Stimulated activated CD8-positive, alpha-beta memory T cell treated with anti-CD3 and anti-CD28 coated beads, Interleukin-15, amount 100 ng/mL, for 24 hours (primary cell): ENCODE measurements around the gene CCDC174.
A peak's percentile ranks its signal among the peaks of the same experiment; 100 is the strongest.
"Not testable (repeated sequence)": the region's sequence is repeated elsewhere in the genome, so short reads cannot be mapped to it uniquely, and the experiment has no call there.

Experiments
- DNase-seq: peaks from one replicate; pipeline ENCODE4 v3.0.0-alpha.2; 2020; ENCODE audit warnings: low read depth

CCDC174 gene

DNA sequence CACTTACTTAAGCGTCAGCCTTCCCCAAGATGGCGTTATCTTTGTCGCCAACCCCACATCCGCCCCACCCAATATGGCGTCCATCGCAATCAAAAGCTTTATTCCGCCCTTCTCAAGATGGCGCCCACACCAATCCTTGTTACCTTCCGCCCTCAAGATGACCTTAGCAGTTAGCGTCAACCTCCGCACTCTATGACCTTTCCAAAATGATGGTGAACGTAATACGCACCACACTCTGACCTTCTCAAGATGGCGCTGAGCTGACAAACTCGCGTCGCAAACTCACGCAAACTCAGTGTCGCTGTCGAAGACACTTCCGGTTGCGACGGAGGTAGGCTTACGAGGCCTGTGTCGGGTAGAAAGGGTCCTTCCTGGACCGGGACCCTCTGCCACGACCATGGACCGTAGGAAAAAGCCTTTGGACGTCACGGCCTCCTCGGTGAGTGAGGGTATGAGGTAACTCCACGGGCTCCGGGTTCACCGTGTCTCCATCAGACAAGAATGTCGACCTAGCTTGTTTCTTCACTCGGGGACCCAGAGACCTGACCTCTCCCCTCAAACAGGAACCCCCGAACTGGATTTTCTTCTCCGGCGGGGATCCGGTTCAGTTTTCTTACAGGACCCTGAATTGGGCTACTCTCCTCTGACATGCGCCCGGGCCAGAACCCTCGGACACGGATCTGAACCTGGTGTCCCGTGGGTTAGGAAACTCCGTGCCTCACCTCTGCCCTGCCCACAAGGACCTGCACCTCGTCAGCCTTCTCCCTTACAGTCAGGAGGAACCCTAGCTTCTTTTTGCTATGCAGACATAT is at the start of gene CCDC174:
Gene CCDC174 (plus strand): TSS at position 323 of the 812 bp plus-strand sequence. CDS start 75 bp downstream, at position 398.
- DNase-seq = peak; percentile 73

DNA sequence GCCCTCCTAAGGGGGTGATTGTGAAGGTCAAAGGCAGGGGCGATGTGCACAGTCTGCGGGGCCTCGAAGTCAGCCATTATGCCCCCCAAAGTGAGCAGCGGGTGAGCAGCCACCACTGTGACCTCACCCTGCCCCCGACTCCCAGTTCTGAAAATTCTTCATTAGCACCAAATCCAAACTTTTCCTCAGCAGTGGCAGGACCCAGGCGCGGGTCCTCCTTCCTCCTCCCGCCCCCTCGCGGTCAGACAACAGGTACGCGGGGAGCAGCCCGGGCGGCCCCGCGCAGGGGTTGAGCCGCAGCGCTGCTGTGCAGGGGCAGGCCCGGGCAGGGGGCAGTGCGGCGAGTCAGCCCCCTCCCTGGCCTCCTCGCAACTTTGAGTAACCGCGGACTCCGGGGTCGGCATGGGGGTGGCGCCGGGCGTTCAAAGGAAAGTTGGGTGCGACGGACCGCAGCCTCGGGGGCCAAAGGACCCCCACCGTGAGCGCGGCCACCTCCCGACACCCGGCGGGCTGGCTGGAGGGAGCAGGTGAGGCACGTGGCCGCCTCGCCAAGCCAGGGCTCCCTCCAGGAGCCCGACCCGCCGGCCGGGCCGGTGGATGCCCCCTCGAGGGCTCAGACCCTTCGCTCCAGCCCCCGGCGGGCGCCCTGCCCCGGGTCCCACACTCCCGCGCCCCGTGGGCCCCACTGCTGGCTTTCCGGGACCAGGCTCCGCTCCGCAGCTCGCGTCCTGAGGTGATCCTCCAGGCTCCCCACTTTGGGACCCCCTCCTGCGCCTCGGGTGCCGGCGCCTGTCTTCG is 49.4 kb upstream of the CCDC174 start:
- DNase-seq = no peak

DNA sequence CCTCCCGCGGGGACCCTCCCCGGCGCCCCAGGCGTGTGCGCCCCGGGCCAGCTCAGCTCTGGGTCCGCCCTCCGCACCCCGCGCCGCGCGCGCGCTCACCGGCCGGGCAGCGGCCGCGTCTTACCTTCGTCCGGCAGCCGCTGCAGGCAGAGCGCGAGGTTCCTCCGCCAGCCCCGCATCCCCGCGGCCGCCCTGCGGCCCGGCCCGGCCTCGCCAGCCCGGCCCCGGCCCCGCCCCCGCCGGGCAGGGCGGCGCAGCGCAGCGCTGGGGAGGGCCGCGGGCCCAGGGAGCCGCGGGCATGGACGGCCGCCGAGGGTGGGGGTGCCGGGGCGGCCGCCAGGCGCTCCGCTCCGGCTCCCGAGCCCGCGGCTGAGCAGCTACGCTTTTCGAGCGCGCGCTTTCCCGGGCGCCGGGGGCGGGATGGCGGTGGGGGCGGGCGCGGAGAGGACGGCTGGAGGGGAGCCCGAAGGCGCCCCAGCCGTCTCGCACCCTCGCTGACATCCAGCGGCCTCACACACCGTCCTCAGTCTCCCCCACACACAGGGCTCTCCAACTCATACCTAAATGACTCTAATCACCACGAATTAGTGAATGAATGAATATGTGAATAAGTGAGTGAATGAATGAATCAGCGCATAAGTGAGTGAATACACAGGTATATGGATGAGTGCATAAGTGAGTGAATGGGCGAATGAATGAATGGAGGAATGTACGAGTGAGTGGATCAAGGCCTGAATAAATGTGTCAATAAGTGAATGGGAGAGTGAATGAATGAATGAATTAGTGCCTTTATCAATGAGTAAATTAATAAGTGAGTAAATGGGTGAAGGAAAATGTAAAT is 48.5 kb upstream of the CCDC174 start:
- DNase-seq = no peak

DNA sequence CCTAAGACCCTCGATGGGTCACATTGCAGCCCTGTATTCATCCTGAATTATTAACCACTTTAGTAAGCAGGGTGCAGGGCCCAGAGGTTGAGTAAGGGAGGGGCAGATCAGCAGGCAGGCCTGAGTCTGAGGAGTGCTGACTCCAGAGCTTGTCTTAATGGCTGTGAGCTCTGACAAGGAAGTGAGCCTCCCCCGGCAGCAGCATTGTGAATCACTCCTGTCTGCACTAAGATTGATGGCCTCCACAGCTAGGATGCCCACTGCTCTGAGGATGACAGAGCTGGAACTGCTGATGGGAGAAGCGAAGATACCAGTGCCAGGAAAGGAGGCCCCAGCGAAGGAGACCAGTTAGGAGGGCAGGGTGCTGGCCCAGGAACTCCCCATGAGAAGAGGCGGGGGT is 46.5 kb upstream of the CCDC174 start:
- no peak for DNase-seq

DNA sequence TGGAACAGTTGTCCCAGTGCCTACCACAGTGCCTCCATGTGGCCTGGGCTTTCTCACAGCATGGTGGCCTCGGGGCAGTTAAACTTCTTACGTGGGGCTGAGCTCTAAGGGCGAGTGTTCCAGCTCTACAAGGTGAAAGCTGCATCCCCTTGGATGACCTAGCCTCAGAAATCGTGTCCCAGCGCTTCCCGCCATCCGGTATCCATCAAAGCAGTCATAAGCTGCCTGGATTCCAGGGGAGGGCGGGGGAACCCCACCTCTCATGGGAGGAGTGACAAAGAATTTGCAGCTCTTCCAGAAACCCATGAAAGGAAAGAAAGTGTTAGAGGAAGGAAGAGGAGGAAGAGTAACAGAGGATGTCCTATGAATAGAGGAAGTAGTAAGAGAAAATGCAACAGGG is 45.8 kb upstream of the CCDC174 start:
- no peak for DNase-seq

DNA sequence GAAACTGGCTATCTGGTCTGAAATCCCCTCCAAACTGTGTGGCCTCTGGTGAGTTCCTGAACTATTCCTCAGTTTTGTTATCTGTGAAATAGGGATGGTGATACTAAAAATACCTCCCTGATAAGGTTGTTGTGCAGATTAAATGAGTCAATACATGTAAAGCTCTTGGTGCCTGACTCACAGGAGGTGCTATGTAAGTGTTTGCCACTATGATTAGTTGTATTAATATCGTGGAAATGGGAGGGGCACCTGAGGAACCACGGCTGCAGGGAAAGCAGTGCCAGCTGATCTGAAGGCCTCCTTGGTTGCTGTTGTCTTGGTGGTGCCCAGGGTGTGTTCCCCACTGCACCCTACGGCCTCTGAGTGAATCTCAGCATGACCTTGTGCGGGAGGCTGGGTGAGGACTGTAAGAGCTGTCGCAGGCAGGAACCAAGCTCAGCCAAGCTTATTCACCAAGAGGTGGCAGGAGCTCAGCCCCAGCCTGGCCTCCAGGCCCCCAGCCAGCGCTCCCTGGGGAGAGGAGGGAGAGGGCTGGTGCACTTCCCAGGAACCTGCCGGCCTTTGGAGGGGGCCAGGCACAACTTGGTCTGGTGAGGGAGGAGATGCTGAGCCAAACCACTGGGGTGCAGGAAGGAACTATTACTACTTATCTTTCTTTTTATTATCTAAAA is 44.8 kb upstream of the CCDC174 start:
- DNase-seq = no peak

DNA sequence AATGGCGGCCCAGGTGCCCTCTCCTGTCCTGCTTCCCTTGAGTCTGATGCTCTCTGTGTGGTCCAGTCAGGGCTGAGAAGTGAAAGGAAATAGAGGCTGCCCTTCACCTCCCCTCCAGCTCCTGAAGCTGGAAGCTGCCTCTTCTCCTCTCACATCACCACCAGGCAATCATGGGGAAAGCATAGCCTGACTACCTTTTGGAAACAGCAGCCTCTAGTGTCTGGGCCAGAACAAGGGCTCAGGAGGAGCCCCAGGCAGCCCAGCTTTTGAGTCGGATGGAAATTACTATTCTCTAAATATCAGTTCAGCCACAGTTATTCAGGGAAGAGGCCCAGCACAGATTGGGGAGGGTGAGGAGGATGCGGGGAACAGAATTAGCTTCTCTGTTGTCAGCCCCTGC is 43.3 kb upstream of the CCDC174 start:
- DNase-seq = no peak

DNA sequence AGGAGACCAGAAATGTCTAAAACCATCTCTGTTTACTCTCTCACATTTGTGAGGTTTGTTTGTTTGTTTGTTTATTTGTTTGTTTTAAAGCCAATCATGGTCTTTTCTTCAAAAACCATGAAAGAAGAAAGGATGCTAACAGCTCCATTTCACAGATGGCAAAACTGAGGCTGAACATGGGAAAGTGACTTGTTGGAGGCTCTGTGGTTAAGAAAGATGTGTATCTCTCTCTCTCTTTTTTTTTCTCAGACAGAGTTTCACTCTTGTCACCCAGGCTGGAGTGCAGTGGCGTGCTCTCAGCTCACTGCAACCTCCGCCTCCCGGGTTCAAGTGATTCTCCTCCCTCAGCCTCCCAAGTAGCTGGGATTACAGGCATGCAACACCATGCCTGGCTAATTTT is 42.5 kb upstream of the CCDC174 start:
- DNase-seq = not testable (repeated sequence)

DNA sequence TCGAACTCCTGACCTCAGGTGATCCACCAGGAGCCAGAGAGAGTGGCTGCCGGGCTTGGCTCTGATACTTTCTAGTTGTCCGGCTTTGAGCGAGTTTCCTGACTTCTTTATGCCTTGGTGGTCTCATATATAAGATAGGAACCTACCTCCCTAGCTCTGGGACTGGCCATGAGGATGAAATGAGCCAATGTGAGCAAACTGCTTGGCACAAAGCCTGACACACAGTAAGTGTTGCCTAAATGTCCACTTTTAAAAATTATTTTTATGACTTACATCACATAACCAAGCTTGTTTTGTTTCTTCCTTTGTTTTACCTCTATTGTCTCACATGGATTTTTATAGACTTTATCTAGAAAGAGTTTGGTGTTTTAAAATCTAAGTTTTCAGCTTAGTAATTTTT is 42.1 kb upstream of the CCDC174 start:
- no peak for DNase-seq

DNA sequence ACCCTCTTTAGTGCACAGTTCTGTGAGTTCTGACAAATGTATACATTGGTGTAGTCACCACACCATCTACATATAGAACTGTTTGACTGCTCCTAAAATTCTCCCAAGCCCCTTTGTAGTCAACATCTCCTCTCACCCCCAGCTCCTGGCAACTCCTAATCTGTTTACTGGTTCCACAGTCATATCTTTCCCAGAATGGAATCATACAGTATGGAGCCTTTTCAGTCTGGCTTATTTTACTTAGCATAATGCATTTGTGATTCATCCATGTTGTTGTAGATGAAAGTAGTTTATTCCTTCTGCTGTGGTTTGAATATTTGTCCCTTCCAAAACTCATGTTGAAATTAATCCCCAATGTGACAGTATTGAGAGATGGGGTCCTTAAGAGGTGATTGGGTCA is 41.6 kb upstream of the CCDC174 start:
- DNase-seq = no peak

DNA sequence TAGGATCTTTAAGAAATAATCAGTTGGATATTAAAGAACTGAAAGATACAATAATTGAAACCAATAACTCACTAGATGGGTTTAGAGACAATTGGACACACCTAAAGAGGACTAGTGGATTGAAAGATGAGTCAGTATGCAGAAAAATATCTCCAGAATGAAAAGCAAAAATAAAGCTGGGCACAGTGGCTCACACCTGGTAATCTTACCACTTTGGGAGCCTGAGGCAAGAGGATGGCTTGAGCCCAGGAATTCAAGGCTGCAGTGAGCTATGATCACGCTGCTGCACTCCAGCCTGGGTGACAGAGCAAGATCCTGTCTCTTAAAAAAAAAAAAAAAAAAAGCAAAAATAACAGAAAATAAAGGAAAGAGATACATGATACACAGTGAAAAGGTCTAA is 37.4 kb upstream of the CCDC174 start:
- DNase-seq = no peak

DNA sequence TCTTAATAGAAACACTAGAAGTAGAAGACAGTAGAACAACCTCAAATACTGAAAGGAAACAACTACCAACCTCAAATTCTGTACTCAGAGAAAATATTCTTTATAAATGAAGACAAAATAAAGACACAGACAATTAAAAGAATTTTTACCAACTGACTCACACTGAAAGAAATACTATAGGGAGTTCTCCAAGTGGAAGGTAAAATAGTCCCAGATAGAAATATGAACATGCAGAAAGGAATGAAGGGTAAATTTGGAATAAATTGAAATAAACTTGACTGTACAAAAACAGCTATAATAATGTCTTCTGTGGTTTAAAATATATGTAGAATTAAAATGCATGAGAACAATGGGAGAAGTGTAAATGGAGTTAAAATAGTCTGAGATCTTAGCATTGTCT is 36.7 kb upstream of the CCDC174 start:
- DNase-seq = no peak

DNA sequence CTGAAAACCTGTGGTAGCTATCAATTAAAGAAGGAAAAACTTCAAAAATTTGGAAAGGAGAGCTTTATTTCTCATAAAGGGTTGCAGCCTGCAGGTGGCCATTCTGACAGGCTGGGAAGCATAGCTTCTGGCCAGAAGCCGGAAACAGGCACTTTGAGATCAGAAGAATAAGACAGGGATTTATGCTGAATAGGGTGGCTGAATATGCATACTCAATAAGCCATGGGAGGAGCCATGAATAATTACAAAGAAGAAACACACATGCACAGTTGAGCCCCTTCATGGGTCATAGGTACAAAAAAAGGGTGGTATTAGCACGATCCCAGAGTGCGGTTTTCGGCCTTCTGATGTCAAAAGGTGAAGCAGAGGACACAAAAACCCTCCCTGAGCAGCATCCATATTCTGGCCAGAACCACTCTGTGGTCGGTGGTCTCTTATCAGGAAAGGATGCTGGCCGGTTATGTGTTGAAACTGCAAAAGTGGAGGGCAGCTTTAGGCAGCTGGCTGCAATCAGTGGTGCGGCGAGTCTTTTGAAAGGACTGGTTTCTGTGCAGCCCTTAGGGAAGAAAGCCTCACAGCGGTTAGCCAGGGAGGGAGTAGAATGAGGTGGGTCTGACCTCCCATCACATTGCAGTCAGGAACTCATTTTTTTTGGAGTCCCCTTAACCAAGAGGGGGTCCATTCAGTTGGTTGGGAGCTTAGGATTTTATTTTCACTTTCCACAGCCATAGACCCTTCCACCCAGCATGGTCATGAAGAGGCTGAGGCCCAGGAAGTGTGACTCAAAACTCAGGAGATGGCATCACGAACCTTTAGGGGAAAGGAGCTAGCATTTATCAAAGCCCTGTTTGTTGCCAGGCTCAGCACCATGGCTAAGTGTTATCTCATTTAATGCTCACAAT is 34.7 kb upstream of the CCDC174 start:
- no peak for DNase-seq

DNA sequence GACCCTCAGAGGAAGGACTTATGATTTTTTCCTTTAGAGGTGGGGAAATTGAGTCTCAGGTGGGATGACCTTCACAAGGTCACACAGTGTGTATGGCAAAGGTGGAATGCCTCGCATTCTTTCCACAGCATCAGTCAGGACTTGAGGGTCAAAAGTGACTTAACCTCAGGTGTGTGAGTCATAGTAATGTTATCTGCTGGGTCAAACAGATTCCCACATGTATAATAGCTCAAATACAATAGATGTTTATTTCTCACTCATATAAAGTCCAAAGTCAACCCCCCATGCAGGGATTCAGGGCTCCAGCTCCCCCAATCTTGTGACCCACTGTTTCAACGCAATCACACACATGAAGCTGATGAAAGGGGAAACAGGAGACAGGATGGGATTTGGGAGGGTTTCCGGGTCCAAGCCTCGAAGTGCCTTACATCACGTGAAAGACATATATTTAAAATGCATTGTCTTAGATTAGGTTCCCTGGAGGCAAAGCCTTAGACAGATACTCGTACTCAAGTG is 34.0 kb upstream of the CCDC174 start:
- DNase-seq = no peak

DNA sequence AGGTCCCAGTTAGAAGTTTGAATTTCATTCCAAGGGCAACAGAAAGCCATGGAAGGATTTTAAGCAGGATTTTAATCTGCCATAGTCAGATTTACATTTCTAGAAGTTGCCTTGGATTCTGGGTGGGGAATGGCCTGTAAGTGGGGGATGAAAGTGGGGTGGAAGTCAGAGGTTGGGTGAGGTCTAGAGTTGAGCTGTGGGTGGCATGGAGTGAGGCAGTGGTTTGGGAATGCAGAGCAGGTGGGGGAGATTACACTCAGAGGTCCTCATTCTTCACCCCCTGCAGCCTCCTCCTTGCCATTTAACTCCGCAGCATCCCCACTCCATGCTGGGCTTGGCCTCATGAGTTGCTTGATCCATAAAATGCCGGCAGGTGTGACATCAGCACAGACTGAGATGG is 32.0 kb upstream of the CCDC174 start:
- no peak for DNase-seq

DNA sequence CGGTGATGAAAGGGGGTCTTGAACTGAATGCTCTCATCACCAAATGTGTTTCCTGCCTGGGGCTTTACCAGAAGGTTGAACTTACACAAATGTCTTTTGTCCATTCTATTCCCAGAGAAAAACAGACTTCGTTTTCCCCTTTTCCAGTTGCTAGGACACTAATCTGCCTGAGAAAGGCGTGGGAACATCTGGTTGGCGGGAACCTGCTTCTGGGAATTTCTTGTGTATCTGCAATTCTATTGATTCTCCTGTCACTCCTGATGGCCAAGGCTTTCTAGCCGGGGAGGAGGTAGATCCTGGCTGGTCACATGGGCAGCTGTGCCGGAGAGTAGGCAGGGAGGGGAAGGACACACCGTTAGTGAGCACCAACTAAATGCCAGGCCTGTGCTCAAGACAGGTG is 31.1 kb upstream of the CCDC174 start:
- no peak for DNase-seq

DNA sequence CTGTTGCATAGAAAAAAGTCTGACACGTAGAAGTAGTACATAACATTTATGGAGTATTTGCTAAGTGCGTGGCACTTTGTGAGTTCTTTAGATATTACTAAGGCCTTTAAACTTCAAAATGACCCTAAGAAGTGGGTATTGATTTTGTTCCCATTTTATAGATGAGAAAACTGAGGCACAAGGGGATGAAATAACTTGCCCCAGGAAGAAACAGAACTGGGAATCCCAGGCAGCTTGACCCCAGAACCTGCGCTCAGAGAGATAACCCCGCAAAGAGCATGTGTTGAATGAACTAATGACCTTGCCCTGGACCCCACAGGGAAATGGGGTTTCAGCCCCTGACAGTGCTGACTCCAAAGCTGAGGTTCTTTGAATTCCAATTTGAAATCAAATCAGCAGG is 30.5 kb upstream of the CCDC174 start:
- no peak for DNase-seq

DNA sequence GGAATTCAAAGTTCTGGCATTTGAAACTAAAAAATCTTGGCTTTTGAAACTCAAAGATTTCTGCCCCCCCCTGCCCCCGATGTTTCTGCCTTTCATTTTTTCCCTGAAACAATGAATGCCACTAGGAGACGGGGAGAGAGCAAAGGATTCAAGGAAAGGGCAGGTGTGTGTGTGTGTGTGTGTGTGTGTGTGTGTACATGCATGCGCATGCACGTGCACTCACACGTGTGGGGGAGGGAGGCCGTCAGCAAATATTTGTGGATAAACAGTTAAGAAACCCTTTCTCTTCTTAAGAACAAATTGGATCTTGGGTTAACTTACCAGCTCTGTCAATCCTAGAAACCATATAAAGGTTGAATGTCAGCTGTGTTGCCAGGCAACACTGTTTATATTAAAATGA is 29.2 kb upstream of the CCDC174 start:
- no peak for DNase-seq

DNA sequence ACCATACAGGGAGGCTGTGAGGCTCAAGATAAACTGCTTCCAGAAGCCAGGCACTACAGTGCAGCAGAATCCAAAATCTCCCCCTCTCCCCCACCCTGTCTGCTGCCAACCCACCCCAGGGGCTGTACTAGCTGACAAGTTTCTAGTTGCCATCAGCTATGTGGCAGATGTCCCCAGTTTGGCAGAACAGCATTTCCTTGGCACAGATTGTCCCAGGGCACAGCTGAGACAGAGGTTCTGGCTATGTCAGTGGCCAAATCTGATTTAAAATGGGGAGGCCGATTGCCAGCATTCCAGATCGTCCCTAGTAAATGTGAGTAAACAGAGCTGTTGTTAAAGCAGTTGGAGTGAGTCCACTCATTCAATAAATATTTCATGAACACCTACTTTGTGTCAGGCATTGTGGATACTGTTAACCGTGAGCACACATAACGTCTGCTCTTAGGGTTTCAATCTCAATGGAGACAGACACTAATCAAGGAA is 28.0 kb upstream of the CCDC174 start:
- no peak for DNase-seq

DNA sequence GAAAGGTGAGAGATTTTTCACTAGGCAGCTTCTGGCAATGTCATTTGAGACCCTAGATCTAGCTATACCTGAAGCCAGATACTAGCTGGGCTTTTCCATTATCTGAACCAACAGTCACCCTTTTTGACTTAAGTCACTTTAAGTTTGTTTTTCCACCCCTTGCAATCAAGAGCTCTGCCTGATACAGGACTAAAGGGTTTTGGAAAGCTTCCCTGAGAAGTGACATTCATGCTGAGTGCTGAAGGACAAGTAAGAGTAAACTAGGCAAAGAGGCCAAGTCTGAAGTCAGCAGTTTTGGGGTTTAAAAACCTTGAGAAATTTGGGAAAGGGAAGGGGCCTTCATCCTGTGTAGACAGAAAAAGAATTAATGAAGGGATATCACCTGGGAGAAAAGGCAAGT is 27.1 kb upstream of the CCDC174 start:
- DNase-seq = no peak

DNA sequence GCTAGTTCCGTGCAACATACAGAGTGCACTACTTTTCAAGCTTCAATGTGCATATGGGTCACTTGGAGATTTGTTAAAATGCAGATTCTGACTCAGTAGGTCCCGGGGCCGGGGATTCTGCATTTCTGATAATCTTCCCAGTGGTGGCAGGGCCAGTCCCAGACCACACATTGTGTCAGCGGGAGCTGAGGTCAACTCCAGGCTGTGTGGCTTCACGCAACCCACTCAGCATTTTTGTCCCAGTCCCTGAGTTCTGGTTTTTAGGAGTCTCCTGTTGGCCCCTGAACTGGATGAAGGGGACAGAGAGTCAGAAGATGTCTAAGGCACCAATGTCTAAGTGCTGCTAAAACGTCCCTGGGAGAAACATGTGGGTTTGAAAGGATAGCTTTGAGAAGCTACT is 26.1 kb upstream of the CCDC174 start:
- DNase-seq = no peak
